NOMO-1 (cell line): ENCODE data around the gene ASB7.

Source experiments
- DNase-seq, 2 experiments: peaks; one replicate each; lab custom pipeline; 2025; ENCODE audit not compliant: unreplicated experiment in 2 of 2; lab: John Stamatoyannopoulos, UW

Gene ASB7

DNA sequence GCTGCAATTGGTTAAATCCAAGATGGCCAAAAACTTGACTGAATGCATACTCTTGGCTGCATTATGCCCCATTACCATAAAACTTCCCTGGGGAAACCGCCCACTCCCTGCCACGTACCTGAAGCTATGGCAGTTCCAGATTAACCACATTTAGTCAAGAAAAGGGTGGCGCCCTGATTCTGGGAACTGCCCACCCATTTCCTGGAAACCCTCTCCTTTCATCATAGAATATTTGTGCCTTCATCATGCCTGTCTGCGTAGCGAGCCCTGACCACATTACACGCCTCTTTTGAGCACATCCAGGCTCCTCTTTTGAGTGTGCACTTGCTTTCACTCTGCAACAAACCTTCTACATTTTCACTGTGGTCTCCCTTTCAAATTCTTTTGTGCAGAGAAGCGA is 5.6 kb upstream of the ASB7 start:
- DNase-seq: no peak

DNA sequence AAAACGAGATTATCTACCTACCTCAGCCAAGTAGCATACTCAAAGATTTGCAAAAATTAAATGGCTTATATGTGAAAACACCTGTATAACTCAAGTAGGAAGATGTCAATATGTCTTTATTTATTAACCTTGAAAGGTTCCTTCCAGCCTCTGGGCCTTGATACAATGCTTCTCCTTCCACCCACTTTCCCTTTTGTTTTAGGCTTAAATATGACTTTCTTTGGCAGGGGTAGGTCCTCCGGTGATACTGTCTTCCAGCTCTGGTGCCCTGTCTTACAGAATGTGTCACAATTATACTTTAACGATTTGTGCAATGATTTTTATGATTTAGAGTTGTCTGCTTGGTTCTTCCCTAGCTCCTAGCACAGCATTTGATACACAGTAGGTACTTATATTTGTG is 4.5 kb upstream of the ASB7 start:
- DNase-seq: no peak

DNA sequence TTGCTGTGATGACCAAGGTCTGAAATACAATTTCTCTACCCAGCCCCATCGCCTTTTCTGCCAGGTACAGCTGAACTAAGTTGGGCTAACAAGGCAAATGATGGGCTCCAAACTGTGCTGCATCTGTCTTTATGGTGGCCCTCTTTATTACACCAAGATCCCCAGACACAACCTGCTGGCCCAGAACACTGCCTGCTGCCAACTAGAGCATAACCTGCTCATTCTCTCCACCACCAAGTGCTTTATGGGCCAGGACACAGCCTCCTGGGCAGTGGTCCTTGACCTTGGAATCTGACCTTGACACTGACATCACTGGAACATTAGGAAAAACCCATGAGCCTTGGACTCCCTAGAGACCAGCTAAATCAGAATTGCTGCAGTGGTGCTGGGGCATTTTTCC is 3.7 kb upstream of the ASB7 start:
- no peak for DNase-seq

DNA sequence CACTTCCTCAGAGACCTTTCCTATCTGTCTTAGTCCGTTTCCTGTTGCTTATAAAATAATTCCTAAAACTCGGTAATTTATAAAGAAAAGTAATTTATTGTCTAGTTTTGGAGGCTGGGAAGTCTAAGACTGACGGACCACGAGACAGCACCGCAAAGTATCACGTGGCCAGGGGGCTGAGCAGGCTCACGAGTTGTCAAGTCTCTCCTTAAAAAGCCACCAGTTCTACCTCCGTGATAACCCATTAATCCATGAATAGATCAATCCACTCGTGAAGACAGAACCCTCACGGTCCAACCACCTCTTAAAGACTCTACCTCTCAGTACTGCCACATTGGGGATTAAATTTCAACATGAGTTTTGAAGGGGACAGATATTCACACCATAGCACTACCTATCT is 1.2 kb upstream of the ASB7 start:
- DNase-seq: peak in 1 of 2 experiments; percentile 33

DNA sequence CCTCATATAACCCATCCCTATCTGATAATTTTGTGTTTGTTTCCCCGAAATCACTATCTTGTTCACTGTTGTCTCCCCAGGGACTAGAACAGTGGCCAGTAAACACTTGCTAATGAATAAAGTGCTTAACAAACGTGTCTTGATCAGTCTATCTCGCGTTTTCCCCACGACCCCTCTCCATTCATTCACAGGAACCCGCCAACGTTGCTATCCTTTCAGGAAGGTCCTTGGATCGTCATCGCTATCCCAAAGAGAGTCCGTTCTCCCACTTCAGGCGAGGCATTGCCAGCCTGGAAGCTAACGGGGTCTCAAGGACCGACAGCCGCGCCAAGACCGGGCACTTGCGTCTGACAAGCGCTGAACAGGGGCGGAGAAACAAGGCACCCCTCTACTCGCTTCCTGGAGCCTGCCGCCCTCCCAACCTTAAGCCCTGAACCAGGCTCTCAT is 749 bp upstream of the ASB7 start:
- DNase-seq: no peak

DNA sequence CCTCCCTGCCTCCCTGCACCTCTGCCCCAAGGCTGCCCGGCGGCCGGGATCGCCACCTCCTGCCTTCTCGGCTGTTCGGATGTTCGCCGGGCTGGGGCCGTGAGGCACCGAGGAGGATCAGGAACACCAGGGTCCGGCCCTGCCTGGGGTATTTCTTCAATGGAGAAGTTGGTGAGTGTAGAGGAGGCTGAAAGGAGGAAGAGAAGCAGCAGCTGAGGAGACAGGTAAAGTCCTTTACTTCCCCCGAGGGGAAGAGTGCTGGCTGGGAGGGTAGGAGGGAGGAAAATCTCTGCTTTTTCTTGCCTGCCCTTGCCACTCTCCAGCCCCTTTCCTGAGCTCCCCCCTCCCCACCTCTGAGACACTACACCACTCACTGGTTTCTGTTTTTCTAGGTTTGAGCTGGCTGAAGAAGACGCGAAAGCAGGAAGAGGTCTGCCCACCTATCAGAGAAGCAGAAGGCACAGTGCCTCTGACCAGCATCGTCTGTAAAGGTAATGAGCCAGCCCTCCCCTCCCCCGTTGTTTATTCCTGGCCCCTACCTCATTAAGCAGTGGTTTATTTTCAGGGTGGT is 519 bp downstream of the ASB7 start:
- peak; percentile 38 to 66 for DNase-seq

DNA sequence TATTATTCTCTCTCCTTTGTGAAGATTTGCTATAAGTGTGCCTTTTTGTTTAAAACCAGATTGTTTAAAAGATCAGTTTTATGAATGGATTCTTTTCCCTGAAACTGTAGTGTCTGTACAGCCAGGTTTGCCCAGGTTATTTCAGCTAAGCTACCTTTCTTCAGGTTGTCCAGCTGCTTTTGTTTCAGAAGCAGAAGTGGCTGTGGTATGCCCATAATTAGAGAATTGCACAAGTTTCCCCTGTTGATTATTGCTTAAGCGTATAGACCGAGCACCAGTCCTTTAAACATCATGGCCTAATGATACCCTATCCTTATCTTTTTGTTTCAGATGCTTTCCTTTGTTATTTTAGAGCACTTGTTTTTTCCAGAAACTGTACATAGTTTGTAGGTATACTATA is 10.2 kb downstream of the ASB7 start:
- DNase-seq: peak; percentile 70 to 82

DNA sequence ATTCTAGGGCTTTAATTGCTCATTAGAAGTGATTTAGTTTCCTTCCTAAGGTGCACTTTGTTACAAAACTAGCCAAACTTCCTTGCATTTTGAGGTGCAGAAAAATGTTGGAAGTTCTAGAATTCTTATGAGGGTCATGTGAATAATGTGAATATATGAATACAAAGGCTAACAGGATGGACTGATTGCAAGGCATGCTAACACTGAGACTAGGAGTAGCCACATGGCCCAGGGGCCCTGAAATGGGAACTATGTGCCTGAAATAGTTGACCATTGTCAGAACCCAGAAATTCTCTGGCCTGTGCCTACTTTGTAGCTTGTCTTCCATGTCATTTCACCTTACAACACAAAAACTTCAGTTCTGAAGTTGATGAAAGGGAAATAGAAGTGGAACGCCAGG is 10.8 kb downstream of the ASB7 start:
- DNase-seq: no peak

DNA sequence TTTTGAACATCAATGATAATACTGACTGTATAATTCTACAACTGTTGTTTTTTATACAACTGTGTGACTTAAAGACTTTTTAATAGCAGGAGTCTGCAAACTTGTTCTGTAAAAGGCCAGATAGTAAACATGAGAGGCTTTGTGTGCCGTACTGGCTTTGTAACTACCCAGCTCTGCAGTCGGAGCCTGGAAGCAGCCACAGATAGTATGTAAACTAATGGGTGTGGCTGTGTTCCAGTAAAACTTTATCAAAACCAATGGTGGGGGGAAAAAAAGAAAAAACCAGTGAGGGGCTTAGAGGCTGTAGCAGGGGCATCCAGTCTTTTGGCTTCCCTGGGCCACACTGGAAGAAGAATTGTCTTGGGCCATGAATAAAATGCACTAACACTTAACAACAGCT is 11.9 kb downstream of the ASB7 start:
- DNase-seq: no peak

DNA sequence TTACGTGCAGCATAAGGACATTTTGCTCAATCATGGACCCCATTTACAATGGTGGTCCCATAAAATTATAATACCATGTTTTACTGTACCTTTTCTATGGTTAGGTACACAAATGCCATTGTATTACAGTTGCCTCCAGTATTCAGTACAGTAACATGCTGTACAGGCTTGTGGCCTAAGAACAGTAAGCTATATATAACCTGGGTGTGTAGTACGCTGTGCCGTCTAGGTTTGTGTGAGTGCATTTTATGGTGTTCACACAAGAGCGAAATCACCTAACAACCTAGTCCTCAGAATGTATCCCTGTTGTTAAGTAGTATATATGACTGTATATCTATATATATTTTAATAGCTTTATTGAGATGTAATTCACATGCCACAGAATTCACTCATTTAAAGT is 12.5 kb downstream of the ASB7 start:
- DNase-seq: no peak

DNA sequence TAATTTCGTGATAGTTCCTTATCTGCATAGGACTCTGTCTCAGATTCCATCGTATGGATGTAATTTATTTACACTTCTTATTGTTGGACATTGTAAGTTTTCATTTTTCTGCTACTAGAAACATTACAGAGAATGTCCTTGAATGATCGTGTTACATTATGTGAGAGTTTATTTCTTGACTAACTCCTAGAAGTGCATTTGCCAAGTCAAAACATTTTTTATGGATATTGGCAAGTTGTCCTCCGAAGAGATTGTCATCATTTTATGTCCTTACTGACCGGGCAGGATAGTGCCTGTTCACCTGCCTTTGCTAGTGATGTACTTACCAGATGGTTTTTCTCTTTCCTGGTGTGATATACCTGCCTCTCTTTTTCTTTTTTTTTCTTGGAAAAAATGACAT is 13.4 kb downstream of the ASB7 start:
- DNase-seq: no peak

DNA sequence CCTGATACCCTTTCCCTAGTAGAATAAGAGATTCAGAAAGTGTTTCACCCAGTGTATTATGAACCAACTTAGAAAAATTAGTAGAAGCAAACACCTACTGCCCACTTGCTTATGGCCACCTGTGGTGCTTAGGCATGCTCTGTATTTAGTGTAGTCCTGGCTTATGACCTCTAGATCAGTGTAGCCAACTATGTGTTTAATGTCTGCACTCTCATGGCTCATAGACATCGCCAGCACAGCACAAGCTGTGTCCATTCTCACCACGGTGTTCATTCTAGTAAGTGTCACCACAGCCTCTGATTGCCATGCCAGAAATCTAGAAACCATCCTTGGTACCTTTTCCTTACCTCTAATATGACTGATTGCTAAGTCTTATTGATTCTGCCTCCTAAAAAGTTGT is 14.3 kb downstream of the ASB7 start:
- DNase-seq: no peak

DNA sequence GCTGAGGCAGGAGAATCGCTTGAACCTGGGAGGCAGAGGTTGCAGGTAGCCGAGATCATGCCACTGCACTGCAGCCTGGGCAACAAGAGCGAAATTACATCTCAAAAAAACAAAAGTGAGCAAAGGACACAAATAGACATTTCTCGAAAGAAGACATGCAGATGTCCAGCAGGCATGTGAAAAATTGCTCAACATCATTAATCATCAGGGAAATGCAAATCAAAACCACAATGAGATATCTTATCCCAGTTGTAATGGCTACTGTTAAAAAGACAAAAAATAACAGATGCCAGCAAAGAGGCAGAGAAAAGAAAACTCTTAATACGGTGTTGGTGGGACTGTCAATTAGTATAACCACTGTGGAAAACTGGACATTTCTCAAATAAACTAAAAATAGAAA is 20.9 kb downstream of the ASB7 start:
- no peak for DNase-seq

DNA sequence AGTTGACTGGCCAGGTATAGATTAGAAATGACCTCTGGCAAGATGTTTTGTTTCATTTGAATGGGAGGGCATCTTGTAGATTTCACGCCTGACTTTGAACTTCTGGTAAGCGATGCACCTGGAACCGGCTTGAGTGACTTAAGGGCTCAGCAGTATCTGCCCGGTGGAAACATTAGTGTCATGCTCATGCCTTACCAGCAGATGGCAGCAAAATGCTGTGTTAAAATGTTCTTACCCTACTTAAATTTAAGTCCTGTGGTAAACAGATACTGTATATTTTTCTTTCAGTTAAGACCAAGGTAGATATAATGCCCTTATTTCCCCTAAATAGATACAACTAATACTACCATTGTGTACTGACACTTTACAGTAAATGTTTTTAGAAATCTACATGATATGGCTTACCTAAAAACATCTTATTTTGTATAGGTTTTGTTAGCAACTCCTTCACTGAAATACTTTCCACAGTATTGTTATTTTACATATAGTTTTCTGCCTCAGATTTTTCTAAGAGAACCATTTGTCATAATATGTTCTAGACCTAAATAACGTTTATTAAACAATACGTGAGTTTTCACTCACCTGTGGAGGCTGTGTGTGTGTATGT is 25.5 kb downstream of the ASB7 start:
- peak; percentile 39 to 75 for DNase-seq

DNA sequence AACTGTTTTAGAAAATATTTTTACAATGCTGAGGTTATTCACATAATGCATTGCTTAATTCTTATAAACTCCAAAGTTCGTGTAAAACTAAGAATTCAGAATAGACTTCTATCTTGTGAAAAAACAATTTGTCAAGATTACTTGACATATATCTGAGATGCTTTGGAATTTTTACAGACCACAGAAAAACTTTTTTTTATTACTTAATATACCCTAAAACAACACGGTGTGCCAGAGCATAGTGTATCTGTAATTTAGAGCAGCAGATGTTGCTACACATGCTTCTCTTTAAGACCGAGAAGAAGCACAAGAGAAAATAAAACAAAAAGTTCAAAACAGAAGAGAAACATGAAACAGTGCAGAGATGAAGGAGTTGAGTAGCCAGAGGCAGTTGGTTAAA is 26.4 kb downstream of the ASB7 start:
- no peak for DNase-seq

DNA sequence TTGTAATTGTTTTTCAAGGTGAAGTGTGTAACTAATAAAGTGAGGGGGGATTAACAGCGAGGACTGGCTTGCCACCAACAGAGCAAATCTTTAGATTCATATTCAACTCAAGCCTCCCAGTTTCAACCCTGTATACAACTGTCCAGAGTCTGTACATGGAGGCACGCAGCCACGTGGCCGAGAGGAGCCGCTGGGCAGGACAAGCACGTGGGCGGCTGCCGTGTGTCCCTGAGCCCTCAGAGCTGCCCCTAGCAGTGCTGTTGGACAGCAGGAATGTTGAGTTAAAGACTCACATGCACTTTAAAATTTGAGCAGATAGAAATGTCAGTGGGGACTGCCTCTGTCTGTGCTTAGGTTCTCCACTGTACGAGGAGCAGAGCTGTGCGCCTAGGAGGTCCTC is 29.4 kb downstream of the ASB7 start:
- DNase-seq: no peak

DNA sequence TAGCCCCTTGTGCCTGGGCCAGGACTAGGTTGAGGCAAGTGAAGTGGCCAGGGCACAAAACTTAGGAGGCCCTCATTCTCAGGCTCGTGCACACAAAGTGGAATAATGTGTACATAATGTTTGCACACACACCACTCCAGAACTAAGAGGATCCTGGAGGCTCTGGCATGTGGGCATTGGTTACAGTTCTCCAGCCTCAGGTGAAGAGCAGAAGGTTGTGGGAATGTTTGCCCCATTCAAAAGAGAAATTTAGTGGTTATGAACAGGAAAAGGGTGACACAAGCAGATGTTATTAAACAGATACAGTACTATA is 31.3 kb downstream of the ASB7 start:
- no peak for DNase-seq

DNA sequence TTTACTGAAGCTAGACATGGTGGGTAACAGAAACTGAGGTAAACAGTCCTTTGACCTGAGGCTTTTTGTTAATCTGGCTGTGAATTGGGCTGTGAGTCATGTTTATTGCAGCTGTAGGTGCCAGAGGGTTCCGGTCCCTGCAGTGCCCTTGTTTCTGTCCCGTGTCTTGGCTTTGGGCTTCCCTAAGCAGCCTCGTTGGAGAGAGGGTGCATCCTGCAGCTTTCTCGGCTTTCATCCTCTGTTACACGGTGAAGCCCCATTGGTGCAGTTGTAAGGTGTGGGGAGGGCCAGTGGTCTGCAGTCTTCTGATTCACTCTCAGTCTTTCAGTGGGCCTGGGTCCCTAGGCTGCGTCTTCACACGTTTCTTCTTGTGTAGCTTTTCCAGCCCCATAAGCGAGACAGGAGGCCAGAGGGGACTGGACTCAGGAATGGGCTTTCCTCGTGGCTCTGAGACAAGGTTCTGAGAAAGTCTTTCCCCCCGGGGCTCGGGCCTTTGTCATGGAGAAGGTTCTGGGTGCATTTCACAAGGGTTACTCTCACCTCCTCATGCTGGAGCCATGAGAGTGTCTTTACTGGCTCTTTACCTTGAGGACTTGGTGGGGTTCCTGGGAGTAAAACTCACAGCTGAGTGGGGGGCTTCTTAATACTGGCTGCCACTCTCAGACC is 33.1 kb downstream of the ASB7 start:
- no peak for DNase-seq

DNA sequence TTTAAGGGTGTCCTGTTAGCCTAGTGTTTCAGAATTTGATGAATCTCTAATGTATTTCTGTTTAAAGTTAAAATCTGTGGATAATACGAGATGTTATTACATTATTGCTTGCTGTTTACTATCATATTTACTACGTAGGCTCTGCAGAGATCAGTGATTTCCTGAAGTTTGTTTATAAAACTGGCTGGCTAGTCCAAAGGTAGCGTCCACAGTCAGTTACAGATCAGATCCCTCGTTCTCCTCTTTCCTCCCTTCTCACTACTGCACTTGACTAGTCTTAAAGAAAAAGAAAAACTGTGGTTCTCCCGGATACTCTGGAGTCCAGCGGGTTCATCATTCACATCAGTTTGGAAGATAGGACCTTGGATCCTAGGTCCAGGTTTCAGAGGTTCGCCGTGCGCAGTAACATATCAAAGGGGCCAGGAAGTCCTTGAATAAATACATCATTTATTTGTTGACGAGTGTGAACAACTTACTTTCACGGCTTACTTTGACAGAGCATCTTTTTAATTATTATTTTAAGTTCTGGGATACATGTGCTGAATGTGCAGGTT is 35.9 kb downstream of the ASB7 start:
- DNase-seq: no peak

DNA sequence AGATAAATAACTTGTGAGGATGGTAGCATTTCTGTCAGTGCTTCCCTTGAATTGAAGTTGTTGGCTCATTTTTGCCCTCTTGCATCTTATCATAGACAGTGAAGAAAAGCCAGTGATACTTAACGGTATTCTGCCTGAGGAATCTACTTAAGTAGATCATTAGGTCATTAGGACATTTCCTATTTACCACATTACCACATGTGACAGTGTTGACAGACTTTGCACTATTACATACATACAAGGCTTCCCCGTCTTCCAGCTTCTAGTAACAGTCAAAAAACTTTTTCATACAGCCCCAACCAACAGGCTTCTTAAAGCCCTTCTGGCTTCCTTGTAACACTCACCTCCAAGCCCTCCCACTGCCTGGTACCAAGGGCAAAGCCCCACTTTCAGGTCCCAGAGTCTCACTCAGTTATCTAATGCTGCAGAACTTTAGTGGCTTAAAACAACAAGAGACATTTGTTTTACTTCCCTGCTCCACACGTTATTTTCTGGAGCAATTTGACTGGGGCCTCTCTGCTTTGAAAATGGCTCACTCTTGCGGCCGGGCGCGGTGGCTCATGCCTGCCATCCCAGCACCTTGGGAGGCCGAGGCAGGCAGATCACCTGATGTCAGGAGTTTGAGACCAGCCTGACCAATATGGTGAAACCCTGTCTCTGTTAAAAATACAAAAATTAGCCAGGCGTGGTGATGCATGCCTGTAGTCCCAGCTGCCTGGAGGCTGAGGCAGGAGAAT is 40.0 kb downstream of the ASB7 start:
- no peak for DNase-seq

DNA sequence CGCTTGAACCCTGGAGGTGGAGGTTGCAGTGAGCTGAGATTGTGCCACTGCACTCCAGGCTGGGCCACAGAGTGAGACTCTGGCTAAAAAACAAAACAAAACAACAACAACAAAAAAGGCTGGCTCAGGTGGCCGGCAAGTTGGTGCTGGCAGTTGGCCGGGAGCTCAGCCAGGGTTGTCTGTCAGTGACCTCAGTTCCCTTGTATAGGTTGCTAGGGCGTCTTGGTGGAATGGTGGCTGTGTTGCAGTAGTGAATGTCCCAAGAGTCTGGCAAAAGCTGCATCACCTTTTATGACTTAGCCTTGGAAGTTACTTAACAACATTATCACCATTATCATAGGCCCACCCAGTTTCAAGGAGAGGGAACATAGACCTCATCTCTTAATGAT is 40.6 kb downstream of the ASB7 start:
- DNase-seq: no peak

DNA sequence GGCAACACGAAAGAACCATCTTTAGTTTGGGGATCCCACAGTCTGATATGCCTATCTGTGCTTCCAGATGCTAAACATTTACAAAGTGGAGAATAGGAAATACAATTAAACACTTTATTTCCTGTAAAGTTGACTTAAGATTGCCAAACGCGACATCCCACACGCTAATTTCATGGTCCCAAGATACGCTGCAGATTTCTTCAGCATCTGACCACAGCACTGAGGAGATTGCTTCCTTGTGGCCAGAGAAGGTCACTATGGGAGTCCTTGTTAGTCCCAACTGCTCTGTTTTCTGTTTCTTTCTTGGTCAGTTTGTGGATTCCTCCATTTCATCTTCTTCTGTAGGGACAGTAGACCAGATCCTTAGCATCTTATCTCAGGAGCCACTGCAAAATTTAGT is 43.3 kb downstream of the ASB7 start:
- no peak for DNase-seq
